H1 (cell line): ENCODE measurements around the gene KATNBL1. TPM values are rescaled to one million over a fixed set of nuclear protein-coding genes. Genes with fewer than 3 reads are reported as not detected.

Experiments
- ASH2L ChIP-seq: fragments of 200-600, 300-600 bp; sonication (generic); IDR thresholded peaks from one replicate; pipeline ENCODE4 v1.7.1; 2017; ENCODE audit warnings: low read length
- ATF2 ChIP-seq: IDR thresholded peaks from 2 replicates; pipeline ENCODE4 v1.6.1; 2012; ENCODE audit warnings: low read length, inconsistent platforms
- CREB1 ChIP-seq: IDR thresholded peaks from 2 replicates; pipeline ENCODE4 v1.6.1; 2012; ENCODE audit warnings: inconsistent platforms
- KDM1A ChIP-seq: fragments of 200-600, 300-600 bp; sonication (generic); IDR thresholded peaks from 2 replicates; pipeline ENCODE4 v1.7.1; 2016; ENCODE audit warnings: mild to moderate bottlenecking, low read length, borderline replicate concordance
- NRF1 ChIP-seq: IDR thresholded peaks from 2 replicates; pipeline ENCODE4 v1.6.1; 2011; ENCODE audit warnings: mild to moderate bottlenecking, low read depth, low read length, improper control_type of control experiment
- SRF ChIP-seq: IDR thresholded peaks from 2 replicates; pipeline ENCODE4 v1.6.1; 2011; ENCODE audit warnings: mild to moderate bottlenecking, low read depth, low read length, moderate library complexity
- SUZ12 ChIP-seq: fragments of 200-600 bp; sonication (generic); IDR thresholded peaks from 2 replicates; pipeline ENCODE4 v1.6.1; 2012; ENCODE audit warnings: mild to moderate bottlenecking, inconsistent platforms, low read length, moderate library complexity, mixed read lengths
- polyA plus RNA-seq, 7 experiments: library from polyadenylated mRNA; depleted of rRNA in 3 of 7; stranded (reverse) in 5 of 7; unstranded in 2 of 7; fragments of >200 nt in 5 of 7; fragments of 200-250 nt in 2 of 7; gene quantifications; 1 replicate in 5 of 7; 2 replicates in 1 of 7; 4 replicates in 1 of 7; pipeline versions ENCODE4 v1.2.1 to v1.2.3, GENCODE V29; 2011 to 2013; ENCODE audit warnings: missing spikeins in 2 of 7, mixed read lengths in 2 of 7
- total RNA-seq: library from RNA; stranded (reverse); fragmentation: NEBNext Ultra II Directional; extraction: Animal tissue kit (Norgen Biotek cat#: 25700); gene quantifications from 2 replicates; pipeline ENCODE4 v1.2.1, GENCODE V29; 2021
- TF ChIP-seq, protein P1 (sequence below): IDR thresholded peaks from 2 replicates; pipeline ENCODE4 v1.6.1; 2012; ENCODE audit warnings: inconsistent platforms

Gene KATNBL1
- total and polyA plus RNA-seq, 2 of the 8 experiments (the other 6 are each of a cell fraction or from before 2014, with no cell fraction given) = 14.2 to 51.4 TPM

- TF ChIP-seq ATF2 (no peak), SUZ12 (no peak), ASH2L (no peak), CREB1 (no peak), NRF1 (no peak), SRF (no peak), KDM1A (no peak)
- TF ChIP-seq, protein P1, sequence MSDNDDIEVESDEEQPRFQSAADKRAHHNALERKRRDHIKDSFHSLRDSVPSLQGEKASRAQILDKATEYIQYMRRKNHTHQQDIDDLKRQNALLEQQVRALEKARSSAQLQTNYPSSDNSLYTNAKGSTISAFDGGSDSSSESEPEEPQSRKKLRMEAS = no peak
Observed at GRCh38 chr15:34217587-34218225, 7.8 kb upstream of the KATNBL1 start (continued).
